Keratinocyte (primary cell): Measurements from ENCODE around the gene GRK4.

Experiments used
- EZH2 ChIP-seq: IDR thresholded peaks from one replicate; pipeline ENCODE4 v1.6.1; 2012; ENCODE audit warnings: inconsistent platforms, mild to moderate bottlenecking, low read length, moderate library complexity
- TF ChIP-seq, protein P1 (sequence below), 3 experiments: IDR thresholded peaks in 1 of 3; conservative IDR thresholded peaks in 1 of 3; optimal IDR thresholded peaks in 1 of 3; 2 replicates in 2 of 3; 3 replicates in 1 of 3; pipeline versions ENCODE3 to v1.5.1; 2011; ENCODE audit warnings: low read length in 3 of 3, mild to moderate bottlenecking in 3 of 3, moderate library complexity in 2 of 3, control low read depth in 1 of 3, inconsistent platforms in 1 of 3; ENCODE audit not compliant: insufficient read depth in 2 of 3; ENCODE audit errors: extremely low read depth in 1 of 3

DNA sequence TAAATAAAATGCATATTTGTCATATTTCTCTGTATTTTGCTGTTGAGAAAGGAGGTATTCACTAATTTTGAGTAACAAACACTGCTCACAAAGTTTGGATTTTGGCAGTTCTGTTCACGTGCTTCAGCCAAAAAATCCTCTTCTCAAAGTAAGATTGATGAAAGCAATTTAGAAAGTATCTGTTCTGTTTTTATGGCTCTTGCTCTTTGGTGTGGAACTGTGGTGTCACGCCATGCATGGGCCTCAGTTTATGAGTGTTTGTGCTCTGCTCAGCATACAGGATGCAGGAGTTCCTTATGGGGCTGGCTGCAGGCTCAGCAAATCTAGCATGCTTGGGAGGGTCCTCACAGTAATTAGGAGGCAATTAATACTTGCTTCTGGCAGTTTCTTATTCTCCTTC is 114.4 kb downstream of the GRK4 start:
- TF ChIP-seq, protein P1, sequence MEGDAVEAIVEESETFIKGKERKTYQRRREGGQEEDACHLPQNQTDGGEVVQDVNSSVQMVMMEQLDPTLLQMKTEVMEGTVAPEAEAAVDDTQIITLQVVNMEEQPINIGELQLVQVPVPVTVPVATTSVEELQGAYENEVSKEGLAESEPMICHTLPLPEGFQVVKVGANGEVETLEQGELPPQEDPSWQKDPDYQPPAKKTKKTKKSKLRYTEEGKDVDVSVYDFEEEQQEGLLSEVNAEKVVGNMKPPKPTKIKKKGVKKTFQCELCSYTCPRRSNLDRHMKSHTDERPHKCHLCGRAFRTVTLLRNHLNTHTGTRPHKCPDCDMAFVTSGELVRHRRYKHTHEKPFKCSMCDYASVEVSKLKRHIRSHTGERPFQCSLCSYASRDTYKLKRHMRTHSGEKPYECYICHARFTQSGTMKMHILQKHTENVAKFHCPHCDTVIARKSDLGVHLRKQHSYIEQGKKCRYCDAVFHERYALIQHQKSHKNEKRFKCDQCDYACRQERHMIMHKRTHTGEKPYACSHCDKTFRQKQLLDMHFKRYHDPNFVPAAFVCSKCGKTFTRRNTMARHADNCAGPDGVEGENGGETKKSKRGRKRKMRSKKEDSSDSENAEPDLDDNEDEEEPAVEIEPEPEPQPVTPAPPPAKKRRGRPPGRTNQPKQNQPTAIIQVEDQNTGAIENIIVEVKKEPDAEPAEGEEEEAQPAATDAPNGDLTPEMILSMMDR (optimal IDR thresholded peaks at IDR 0.05 in 1 of 3, IDR thresholded peaks at IDR 0.05 in 1 of 3, conservative IDR thresholded peaks at IDR 0.05 in 1 of 3; ENCODE audit: extremely low read depth in 1 of 3, insufficient read depth in 2 of 3, low read length in 3 of 3): no peak
- TF ChIP-seq EZH2: no peak
